ENCODE measurements around the gene PDE9A.

DNA sequence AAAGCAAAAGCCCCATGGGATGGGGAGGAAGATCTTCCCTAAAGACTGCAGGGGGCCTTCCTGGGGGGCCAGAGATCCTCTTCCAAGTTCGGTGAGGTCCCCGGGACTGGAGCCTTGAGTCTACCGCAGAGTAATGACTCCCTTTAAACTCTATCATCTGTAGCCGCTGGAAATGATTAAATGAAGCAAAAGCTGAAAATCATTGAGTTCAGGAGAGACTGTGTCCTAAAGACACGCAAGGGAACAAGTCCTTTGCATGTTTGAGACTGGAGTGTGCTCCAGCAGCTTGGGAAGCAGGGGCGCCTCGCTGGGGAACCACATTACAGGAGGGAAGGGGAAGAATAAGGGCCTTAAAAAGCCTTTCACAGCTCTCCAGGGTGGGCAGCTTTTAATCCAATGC lies 155.8 kb downstream of the PDE9A start:
- no peak for TF ChIP-seq POLR2A (IDR thresholded peaks at IDR 0.05)
- TF ChIP-seq, protein P1, sequence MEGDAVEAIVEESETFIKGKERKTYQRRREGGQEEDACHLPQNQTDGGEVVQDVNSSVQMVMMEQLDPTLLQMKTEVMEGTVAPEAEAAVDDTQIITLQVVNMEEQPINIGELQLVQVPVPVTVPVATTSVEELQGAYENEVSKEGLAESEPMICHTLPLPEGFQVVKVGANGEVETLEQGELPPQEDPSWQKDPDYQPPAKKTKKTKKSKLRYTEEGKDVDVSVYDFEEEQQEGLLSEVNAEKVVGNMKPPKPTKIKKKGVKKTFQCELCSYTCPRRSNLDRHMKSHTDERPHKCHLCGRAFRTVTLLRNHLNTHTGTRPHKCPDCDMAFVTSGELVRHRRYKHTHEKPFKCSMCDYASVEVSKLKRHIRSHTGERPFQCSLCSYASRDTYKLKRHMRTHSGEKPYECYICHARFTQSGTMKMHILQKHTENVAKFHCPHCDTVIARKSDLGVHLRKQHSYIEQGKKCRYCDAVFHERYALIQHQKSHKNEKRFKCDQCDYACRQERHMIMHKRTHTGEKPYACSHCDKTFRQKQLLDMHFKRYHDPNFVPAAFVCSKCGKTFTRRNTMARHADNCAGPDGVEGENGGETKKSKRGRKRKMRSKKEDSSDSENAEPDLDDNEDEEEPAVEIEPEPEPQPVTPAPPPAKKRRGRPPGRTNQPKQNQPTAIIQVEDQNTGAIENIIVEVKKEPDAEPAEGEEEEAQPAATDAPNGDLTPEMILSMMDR (IDR thresholded peaks at IDR 0.05), result no peak
